PC-3 (cell line): Measurements from ENCODE around the gene LTF. TPM values are rescaled to one million over a fixed set of nuclear protein-coding genes. Genes with fewer than 3 reads are reported as not detected.
"Not testable (repeated sequence)": the region's sequence is repeated elsewhere in the genome, so short reads cannot be mapped to it uniquely, and the experiment has no call there.

Source experiments
- ATAC-seq: fragments of 200-7000 bp; cut with Tn5 transposase; 2 replicates; pipeline ENCODE4 v1.9.1; 2020; ENCODE audit warnings: mild to moderate bottlenecking, moderate library complexity
- BruUV-seq: library from RNA; stranded (reverse); fragments of 400-500 nt; replicated peaks from 2 replicates; lab custom pipeline; 2021; lab: Mats Ljungman, UMichigan
- CTCF ChIA-PET: fragments of 300-600 bp; sonication (Branson Sonifier 250); formaldehyde crosslinking; loops from one replicate; lab custom pipeline; 2022; ENCODE audit warnings: antibody characterized with exemption; lab: Charles Lee
- POLR2A ChIA-PET: fragments of 300-600 bp; sonication (Branson Sonifier 250); formaldehyde crosslinking; loops from one replicate; lab custom pipeline; 2022; ENCODE audit warnings: antibody characterized with exemption; ENCODE audit not compliant: unreplicated experiment; lab: Charles Lee
- DNase-seq: peaks from one replicate; pipeline ENCODE4 v3.0.0-alpha.2; 2015
- H2AFZ ChIP-seq: fragments of 300-600 bp; sonication (generic); 2 replicates; pipeline ENCODE4 v1.6.0; 2016; ENCODE audit warnings: antibody characterized with exemption, low read length
- H3F3A ChIP-seq: fragments of 300-600 bp; sonication (generic); one replicate; pipeline ENCODE4 v1.6.0; 2017; ENCODE audit warnings: antibody characterized with exemption, low read length, control low read depth, mild to moderate bottlenecking; ENCODE audit not compliant: unreplicated experiment
- H3K27ac ChIP-seq: fragments of 300-600 bp; sonication (generic); 2 replicates; pipeline ENCODE4 v1.5.1; 2016; ENCODE audit warnings: mild to moderate bottlenecking, low read length
- H3K27me3 ChIP-seq: fragments of 300-600 bp; sonication (generic); 2 replicates; pipeline ENCODE4 v1.6.1; 2016; ENCODE audit warnings: low read length, mixed read lengths
- H3K36me3 ChIP-seq: fragments of 300-600 bp; sonication (generic); 2 replicates; pipeline ENCODE4 v1.6.1; 2016; ENCODE audit warnings: low read depth, mixed run types, low read length, mixed read lengths
- H3K4me1 ChIP-seq: fragments of 300-600 bp; sonication (generic); 2 replicates; pipeline ENCODE4 v1.5.1; 2016; ENCODE audit warnings: low read length; ENCODE audit not compliant: insufficient read depth
- H3K4me2 ChIP-seq: fragments of 300-600 bp; sonication (generic); 2 replicates; pipeline ENCODE4 v1.6.0; 2016; ENCODE audit warnings: low read length
- H3K4me3 ChIP-seq: fragments of 300-600 bp; sonication (generic); 2 replicates; pipeline ENCODE4 v1.5.1; 2016; ENCODE audit warnings: mild to moderate bottlenecking, low read length, mixed read lengths
- H3K79me2 ChIP-seq: fragments of 300-600 bp; sonication (generic); 2 replicates; pipeline ENCODE4 v1.6.1; 2017; ENCODE audit warnings: low read length, mixed read lengths
- H3K9ac ChIP-seq: fragments of 300-600 bp; sonication (generic); 2 replicates; pipeline ENCODE4 v1.6.0; 2016; ENCODE audit warnings: mild to moderate bottlenecking, low read length
- H3K9me2 ChIP-seq: fragments of 300-600 bp; sonication (generic); replicated peaks from 2 replicates; pipeline ENCODE4 v1.6.1; 2016; ENCODE audit warnings: mixed run types, low read length, mixed read lengths
- H3K9me3 ChIP-seq: fragments of 300-600 bp; sonication (generic); 2 replicates; pipeline ENCODE4 v1.6.1; 2016; ENCODE audit warnings: low read length, mixed read lengths
- H4K20me1 ChIP-seq: fragments of 300-600 bp; sonication (generic); 2 replicates; pipeline ENCODE4 v1.6.1; 2016; ENCODE audit warnings: low read length, mixed read lengths
- EZH2 ChIP-seq: fragments of 300-600 bp; sonication (generic); IDR thresholded peaks from one replicate; pipeline ENCODE4 v1.6.1; 2017; ENCODE audit warnings: antibody characterized with exemption, mild to moderate bottlenecking, low read length; ENCODE audit not compliant: unreplicated experiment
- EZH2phosphoT487 ChIP-seq: fragments of 300-600 bp; sonication (generic); IDR thresholded peaks from 2 replicates; pipeline ENCODE4 v1.6.1; 2018; ENCODE audit warnings: mild to moderate bottlenecking, antibody characterized with exemption, low read length, borderline replicate concordance
- intact Hi-C: fragments of 100-400 bp; cut with micrococcal nuclease; formaldehyde crosslinking; loops from 2 replicates; pipeline ENCODE4 v1.9.0; 2023
- total RNA-seq: library from RNA; depleted of rRNA; stranded (reverse); fragments of >200 nt; gene quantifications from 2 replicates; pipeline ENCODE4 v1.2.3, GENCODE V29; 2014
- TF ChIP-seq, protein P1 (sequence below): fragments of 300-600 bp; sonication (generic); conservative IDR thresholded peaks from 2 replicates; pipeline ENCODE4 v1.5.1; 2017; ENCODE audit warnings: antibody characterized with exemption, low read depth, mild to moderate bottlenecking, low read length

The LTF gene
- total RNA-seq, 1 experiment from 2014 or later = not detected

- H3K4me2 ChIP-seq = no peak overlapping the region
- no peaks in the 10 kb centered on the region for H3K9me2 ChIP-seq
- H3K27me3 ChIP-seq = no peaks in the 10 kb centered on the region
- H3K4me1 ChIP-seq = peaks cover 16% of the 10 kb centered on the region
- ATAC-seq = no peak
- intact Hi-C loops = no loop called here
- no peak for TF ChIP-seq EZH2
- no peak for TF ChIP-seq EZH2phosphoT487
- TF ChIP-seq, protein P1, sequence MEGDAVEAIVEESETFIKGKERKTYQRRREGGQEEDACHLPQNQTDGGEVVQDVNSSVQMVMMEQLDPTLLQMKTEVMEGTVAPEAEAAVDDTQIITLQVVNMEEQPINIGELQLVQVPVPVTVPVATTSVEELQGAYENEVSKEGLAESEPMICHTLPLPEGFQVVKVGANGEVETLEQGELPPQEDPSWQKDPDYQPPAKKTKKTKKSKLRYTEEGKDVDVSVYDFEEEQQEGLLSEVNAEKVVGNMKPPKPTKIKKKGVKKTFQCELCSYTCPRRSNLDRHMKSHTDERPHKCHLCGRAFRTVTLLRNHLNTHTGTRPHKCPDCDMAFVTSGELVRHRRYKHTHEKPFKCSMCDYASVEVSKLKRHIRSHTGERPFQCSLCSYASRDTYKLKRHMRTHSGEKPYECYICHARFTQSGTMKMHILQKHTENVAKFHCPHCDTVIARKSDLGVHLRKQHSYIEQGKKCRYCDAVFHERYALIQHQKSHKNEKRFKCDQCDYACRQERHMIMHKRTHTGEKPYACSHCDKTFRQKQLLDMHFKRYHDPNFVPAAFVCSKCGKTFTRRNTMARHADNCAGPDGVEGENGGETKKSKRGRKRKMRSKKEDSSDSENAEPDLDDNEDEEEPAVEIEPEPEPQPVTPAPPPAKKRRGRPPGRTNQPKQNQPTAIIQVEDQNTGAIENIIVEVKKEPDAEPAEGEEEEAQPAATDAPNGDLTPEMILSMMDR = no peak
- H3K9me3 ChIP-seq = 0 out of 2 replicates have a peak, but pooled peaks cover 6% of the 10 kb centered on the region
- H3K9ac ChIP-seq = no peak overlapping the region
- no peaks in the 10 kb centered on the region for H4K20me1 ChIP-seq
- ChIA-PET CTCF (no interaction called here), POLR2A (no interaction called here)
- no TSS peak for BruUV-seq
- no peaks in the 10 kb centered on the region for H3F3A ChIP-seq
- H3K4me3 ChIP-seq = no peak overlapping the region
- H2AFZ ChIP-seq = no peak overlapping the region
- no peaks in the 10 kb centered on the region for H3K36me3 ChIP-seq
- no peak overlapping the region for H3K27ac ChIP-seq
- no peaks in the 10 kb centered on the region for H3K79me2 ChIP-seq
- DNase-seq = no peak
These were observed 30.9 kb downstream of the LTF start for GRCh38 chr3:46433841-46434240.

GRCh38 chr3:46433118-46433517 is 31.6 kb downstream of the LTF start:
- H3K9me3 ChIP-seq, H4K20me1 ChIP-seq, H3K9me2 ChIP-seq, H3K9ac ChIP-seq, H3K36me3 ChIP-seq, H2AFZ ChIP-seq, BruUV-seq, CTCF ChIA-PET, POLR2A ChIA-PET, H3K27ac ChIP-seq, H3K79me2 ChIP-seq, H3K4me2 ChIP-seq, intact Hi-C loops, ATAC-seq, H3K4me3 ChIP-seq, H3K27me3 ChIP-seq, H3F3A ChIP-seq: not testable (repeated sequence)
- peaks cover 23% of the 10 kb centered on the region for H3K4me1 ChIP-seq
- peak; percentile 4 for DNase-seq

GRCh38 chr3:46431905-46432304 is 32.8 kb downstream of the LTF start:
- POLR2A ChIA-PET, H4K20me1 ChIP-seq, H3K27ac ChIP-seq, H3K79me2 ChIP-seq, H3K36me3 ChIP-seq, intact Hi-C loops, H3F3A ChIP-seq, H3K9me3 ChIP-seq, BruUV-seq, H3K9me2 ChIP-seq, H3K4me3 ChIP-seq, DNase-seq, ATAC-seq, H3K27me3 ChIP-seq, H2AFZ ChIP-seq, CTCF ChIA-PET, H3K4me2 ChIP-seq, H3K9ac ChIP-seq: not testable (repeated sequence)
- H3K4me1 ChIP-seq = peaks cover 29% of the 10 kb centered on the region

- H3F3A ChIP-seq, POLR2A ChIA-PET, H3K9me2 ChIP-seq, H2AFZ ChIP-seq, H3K9ac ChIP-seq, H3K36me3 ChIP-seq, H4K20me1 ChIP-seq, intact Hi-C loops, H3K4me2 ChIP-seq, H3K9me3 ChIP-seq, H3K27me3 ChIP-seq, H3K79me2 ChIP-seq, ATAC-seq, BruUV-seq, DNase-seq, H3K4me3 ChIP-seq, H3K27ac ChIP-seq: not testable (repeated sequence)
- H3K4me1 ChIP-seq = peaks cover 39% of the 10 kb centered on the region
- CTCF ChIA-PET = interaction anchor here (0.6 kb wide), 1 partner anchor 44 kb away, joined by 5 read pairs; no protein-coding TSS in a partner anchor
These were observed 33.8 kb downstream of the LTF start for GRCh38 chr3:46430879-46431278.
